WI38 (cell line): ENCODE results near the gene SLAMF8.
A peak's percentile ranks its signal among the peaks of the same experiment; 100 is the strongest.

Source experiments
- H3K4me3 ChIP-seq: 2 replicates; pipeline ENCODE4 v1.5.1; 2011; ENCODE audit warnings: low read depth, mild to moderate bottlenecking, control low read depth, low read length
- CTCF ChIP-seq: IDR thresholded peaks from 2 replicates; pipeline ENCODE4 v1.5.1; 2012; ENCODE audit warnings: low read depth, mild to moderate bottlenecking, control low read depth, low read length

SLAMF8 gene

DNA sequence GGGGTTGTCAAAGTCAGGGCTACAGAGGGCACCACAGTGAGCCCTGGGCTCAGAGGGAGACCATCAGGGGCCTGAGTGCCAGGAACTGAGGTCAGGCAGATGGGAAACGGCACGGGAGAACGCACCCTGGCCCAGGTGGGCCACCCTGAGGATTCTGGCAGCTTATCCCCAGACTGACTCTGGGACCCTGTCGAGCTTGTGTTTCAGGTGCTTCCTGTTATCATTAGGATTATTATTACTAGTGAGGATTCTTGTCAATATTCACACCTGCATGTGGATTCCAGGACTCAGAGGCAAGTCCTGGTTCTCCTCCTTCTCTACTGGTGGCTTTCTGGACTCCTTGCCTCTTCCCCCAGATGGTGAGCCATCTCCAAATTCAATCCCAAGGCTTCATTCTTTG is 20.6 kb downstream of the SLAMF8 start:
- TF ChIP-seq CTCF, result no peak
- no peak overlapping the region for H3K4me3 ChIP-seq

- no peak overlapping the region for H3K4me3 ChIP-seq
- TF ChIP-seq CTCF, result no peak
Measured at GRCh38 chr1:159848326-159848725, 21.7 kb downstream of the SLAMF8 start.

DNA sequence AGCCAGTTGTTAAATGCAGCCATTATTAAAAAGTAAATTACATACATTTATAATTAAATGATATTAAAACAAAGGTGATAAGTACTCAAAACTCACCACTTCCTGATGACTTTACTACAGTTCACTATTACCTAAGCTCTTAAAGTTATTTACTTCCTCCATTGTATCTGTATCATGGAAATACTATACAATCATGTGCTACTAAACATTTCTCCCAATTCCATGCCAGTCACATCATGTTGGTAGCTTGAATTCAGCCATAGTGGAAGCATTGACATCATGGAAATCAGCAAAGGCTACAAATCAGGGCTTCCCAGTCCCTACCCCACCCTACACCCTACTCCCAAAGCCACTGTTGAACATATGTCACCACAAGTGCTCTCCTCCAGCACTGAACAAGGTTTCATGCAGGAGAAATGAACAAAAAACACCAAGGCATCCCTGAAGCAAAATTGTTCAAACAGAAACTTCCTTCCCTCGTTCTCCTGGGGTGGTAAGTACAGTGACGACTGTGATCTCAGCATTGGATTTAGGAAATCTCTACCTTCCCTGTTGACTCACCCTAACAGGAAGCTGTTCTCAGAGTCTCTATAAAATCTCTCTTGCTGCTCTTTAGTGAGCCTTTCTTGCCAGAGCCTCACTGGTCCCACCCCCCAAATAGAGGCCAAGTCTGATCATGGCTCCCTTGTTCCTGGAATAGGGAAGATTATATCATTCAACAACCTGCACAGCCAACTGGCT is 23.1 kb downstream of the SLAMF8 start:
- no peak overlapping the region for H3K4me3 ChIP-seq
- no peak for TF ChIP-seq CTCF

DNA sequence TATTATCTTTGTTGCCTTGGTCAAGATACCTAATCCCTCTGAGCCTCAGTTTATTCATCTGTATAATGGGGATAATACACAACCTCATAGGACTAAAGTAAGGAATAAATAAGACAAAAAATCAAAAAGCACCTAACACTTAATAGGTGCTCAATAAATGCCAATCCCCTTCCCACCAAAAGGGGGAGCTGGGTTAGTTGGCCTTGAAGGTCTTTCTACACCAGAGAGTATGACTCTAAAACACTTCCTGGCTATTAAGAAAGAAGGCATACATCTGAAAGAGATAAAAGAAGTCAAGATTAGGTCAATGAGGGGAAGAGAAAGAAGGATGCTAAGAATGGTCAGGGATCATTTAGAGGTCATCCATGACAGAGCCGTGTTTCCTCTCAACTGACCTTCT is 24.7 kb downstream of the SLAMF8 start:
- H3K4me3 ChIP-seq, result no peak overlapping the region

DNA sequence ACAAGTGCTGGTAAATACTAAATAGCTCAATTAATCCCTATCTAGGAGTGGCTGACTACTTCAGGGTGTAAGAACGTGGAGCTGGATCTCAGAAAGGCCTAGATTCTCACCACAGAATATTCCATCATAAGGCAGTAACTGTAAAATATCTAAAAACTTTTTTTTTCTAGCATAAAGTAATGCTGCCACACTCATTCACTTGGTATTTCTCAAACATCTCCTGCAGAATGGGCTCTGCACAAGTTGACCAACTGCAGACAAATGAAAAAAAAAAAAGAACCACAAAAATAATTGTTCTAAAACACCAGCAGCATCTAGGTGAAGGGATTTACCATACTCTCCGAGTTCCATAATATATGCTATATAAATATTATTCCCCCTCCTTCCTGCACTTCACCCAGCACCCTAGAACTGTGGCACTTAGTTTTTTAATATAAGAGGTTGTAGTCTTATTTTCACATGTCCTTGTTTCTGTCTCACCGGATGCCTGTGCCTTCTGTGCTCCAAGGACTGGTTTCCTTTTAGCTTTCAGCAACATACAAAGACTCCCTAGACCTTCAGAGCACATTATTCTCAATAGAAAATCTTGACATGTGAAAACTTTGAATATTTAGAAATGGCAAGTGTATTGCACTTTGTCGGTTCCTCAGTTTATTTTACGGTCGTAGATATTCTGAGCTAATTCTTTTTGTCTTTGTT is 26.9 kb downstream of the SLAMF8 start:
- no peak for TF ChIP-seq CTCF
- H3K4me3 ChIP-seq, result peak overlapping the region; percentile 64

More for the DNA sequence above, 24.7 kb downstream of the SLAMF8 start:
- TF ChIP-seq CTCF, result no peak

GRCh38 chr1:159854116-159854692 is 27.5 kb downstream of the SLAMF8 start:
- no peak for TF ChIP-seq CTCF
- peak overlapping the region; percentile 64 for H3K4me3 ChIP-seq

GRCh38 chr1:159854693-159855192 is 28.1 kb downstream of the SLAMF8 start:
- no peak for TF ChIP-seq CTCF
- peak overlapping the region; percentile 64 for H3K4me3 ChIP-seq
